OCI-LY1 (cell line): ENCODE measurements around the gene LRP8.

ENCODE experiments used
- CTCF ChIP-seq: fragments of 200-600 bp; sonication (generic), shearing (Covaris generic); IDR thresholded peaks from 2 replicates; pipeline ENCODE4 v1.5.1; 2017; ENCODE audit warnings: mild to moderate bottlenecking, antibody characterized with exemption, low read length, moderate library complexity, mixed read lengths
- EZH2 ChIP-seq: fragments of 200-600 bp; sonication (generic), shearing (Covaris generic); IDR thresholded peaks from 2 replicates; pipeline ENCODE4 v1.8.0; 2017; ENCODE audit warnings: borderline replicate concordance, mixed run types, mild to moderate bottlenecking, antibody characterized with exemption, low read length, moderate library complexity, mixed read lengths

GRCh38 chr1:53197291-53198200, 130.3 kb downstream of the LRP8 start:
- no peak for TF ChIP-seq CTCF
- TF ChIP-seq EZH2 = no peak
